ENCODE measurements around the gene YOD1. TPM values are rescaled to one million over a fixed set of nuclear protein-coding genes. Genes with fewer than 3 reads are reported as not detected.

The YOD1 gene
- total RNA-seq, 2 experiments from 2014 or later = 17.9 TPM

DNA sequence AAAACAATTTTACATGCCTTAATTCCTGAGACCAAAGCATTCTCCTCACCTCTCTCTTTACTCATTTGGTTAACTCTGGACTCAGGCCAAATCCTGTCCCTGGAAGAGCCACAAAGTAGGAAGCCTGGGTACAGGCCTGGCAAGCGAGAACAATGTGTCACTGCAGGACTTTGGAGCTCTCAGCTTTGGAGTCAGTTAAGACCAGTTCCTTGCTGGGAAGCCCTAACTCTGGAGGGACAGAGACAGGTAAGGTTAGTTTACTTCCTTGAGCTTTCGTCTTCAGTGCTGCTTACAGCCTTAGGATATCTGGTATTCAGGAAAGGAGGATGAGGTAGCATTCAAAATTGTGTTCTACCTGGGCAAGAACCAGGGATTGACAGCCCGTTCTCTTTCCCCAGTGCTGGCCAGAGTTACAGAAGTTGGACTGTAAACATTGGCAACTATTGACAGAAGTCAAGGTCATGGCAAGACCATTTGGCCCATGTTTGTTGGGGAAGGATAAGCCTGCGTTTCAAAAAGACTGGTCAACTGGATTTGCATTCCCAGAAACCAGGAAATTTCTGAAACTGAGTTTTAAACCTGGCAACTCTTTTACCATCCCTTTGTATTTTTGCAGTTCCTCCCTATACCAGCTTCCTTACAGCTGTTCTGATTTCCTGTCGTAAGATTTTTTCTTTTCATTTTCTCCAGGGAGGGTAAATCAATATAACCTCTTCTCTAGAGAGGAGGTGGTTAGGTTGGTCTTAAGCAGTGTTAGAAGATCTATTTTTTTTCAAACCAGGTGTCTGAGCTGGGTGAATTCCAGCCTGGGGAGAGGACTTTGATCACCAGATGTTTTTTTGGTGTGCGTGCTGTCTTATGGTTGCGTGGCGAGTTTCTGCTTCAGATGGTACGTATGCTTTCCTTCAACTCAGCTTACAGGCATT is 38.0 kb upstream of the YOD1 start, which contains the start of gene C4BPB:
TSS of gene C4BPB (plus strand) at position 160 of the 926 bp plus-strand sequence. CDS start at position 832, 672 bp downstream.
- intact Hi-C loops (cut with DNase I, micrococcal nuclease) = loop anchor here (5.0 to 10.0 kb wide), 2 partner anchors 93 to 236 kb away; partner anchors contain the start of gene CD55 (in 1 of the 2)
- H3K27ac Mint-ChIP-seq = peak within 1 kb of the TSS; percentile 67
- Histone ChIP-seq H3K4me3 (ENCODE audit: low read length) (peak within 1 kb of the TSS; percentile 43), H3K9me3 (ENCODE audit: control insufficient read depth in 1 of 2, insufficient read depth in 1 of 2, low read length in 2 of 2) (no peaks in the 10 kb centered on the region), H3K27me3 (ENCODE audit: control insufficient read depth in 1 of 2, insufficient read depth in 2 of 2, low read length in 2 of 2) (no peaks in the 10 kb centered on the region), H3K4me1 (ENCODE audit: insufficient read depth, low read length) (peaks cover 13% of the 10 kb centered on the region), H3K36me3 (ENCODE audit: insufficient read depth, low read length) (no peaks in the 10 kb centered on the region), H3K27ac (ENCODE audit: low read depth in 1 of 2, low read length in 2 of 2) (no peak within 1 kb of the TSS)
- H3K4me1 Mint-ChIP-seq (ENCODE audit: low read depth) = peaks cover 22% of the 10 kb centered on the region
- ChIA-PET CTCF (interaction anchor here (0.8 to 1.8 kb wide), 3 partner anchors 39 to 410 kb away, joined by 3 to 9 read pairs (median 5); no protein-coding TSS in a partner anchor), POLR2A (interaction anchor here (0.8 to 1.3 kb wide), 4 partner anchors 9 to 248 kb away, joined by 3 to 5 read pairs (median 4); partner anchors contain the start of genes CD55 and PFKFB2)
- no peaks in the 10 kb centered on the region for H3K36me3 Mint-ChIP-seq (ENCODE audit: low read depth)
- H3K27me3 Mint-ChIP-seq = peaks cover 10% of the 10 kb centered on the region
- TF ChIP-seq, protein P1, sequence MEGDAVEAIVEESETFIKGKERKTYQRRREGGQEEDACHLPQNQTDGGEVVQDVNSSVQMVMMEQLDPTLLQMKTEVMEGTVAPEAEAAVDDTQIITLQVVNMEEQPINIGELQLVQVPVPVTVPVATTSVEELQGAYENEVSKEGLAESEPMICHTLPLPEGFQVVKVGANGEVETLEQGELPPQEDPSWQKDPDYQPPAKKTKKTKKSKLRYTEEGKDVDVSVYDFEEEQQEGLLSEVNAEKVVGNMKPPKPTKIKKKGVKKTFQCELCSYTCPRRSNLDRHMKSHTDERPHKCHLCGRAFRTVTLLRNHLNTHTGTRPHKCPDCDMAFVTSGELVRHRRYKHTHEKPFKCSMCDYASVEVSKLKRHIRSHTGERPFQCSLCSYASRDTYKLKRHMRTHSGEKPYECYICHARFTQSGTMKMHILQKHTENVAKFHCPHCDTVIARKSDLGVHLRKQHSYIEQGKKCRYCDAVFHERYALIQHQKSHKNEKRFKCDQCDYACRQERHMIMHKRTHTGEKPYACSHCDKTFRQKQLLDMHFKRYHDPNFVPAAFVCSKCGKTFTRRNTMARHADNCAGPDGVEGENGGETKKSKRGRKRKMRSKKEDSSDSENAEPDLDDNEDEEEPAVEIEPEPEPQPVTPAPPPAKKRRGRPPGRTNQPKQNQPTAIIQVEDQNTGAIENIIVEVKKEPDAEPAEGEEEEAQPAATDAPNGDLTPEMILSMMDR (IDR thresholded peaks at IDR 0.05) = no peak
- peak; percentile 82 for ATAC-seq (ENCODE audit: poor library complexity)
- peak within 1 kb of the TSS; percentile 85 for H3K4me3 Mint-ChIP-seq
- peak in 5 of 14 experiments; percentile 5 to 78 (median 7) for DNase-seq
- no peaks in the 10 kb centered on the region for H3K9me3 Mint-ChIP-seq

DNA sequence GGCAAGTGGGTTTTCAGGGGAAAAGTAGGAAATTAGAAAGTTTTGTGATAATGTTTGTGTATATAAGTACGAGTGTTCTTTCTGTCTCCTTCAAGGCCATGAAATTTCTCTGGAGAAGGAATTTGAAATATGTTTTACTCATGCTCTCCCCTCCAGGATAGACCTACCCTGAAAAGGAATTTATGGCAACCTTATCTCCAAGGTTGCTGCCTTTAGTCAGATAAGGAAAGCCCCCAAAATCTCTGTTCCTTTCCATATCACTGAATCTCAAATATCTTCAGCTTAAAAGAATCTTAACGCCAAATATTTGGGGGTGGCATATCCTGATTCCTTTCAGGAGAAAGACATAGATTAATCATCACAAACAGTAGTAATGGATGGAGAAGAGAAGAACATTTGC is 37.2 kb upstream of the YOD1 start:
- DNase-seq = no peak
- ChIA-PET CTCF (interaction anchor here (1.8 kb wide), 1 partner anchor 317 kb away, joined by 9 read pairs; no protein-coding TSS in a partner anchor), POLR2A (interaction anchor here (1.3 kb wide), 1 partner anchor 9 kb away, joined by 3 read pairs; no protein-coding TSS in a partner anchor)
- Histone ChIP-seq H3K4me1 (ENCODE audit: insufficient read depth, low read length) (peaks cover 13% of the 10 kb centered on the region), H3K27ac (ENCODE audit: low read depth in 1 of 2, low read length in 2 of 2) (no peak overlapping the region), H3K9me3 (ENCODE audit: control insufficient read depth in 1 of 2, insufficient read depth in 1 of 2, low read length in 2 of 2) (no peaks in the 10 kb centered on the region), H3K36me3 (ENCODE audit: insufficient read depth, low read length) (no peaks in the 10 kb centered on the region), H3K4me3 (ENCODE audit: low read length) (no peak overlapping the region), H3K27me3 (ENCODE audit: control insufficient read depth in 1 of 2, insufficient read depth in 2 of 2, low read length in 2 of 2) (no peaks in the 10 kb centered on the region)
- Mint-ChIP-seq H3K4me1 (ENCODE audit: low read depth) (peaks cover 22% of the 10 kb centered on the region), H3K27ac (no peak overlapping the region), H3K9me3 (no peaks in the 10 kb centered on the region), H3K27me3 (peaks cover 17% of the 10 kb centered on the region), H3K36me3 (ENCODE audit: low read depth) (no peaks in the 10 kb centered on the region), H3K4me3 (no peak overlapping the region)
- no peak for ATAC-seq (ENCODE audit: poor library complexity)
- intact Hi-C loops (cut with DNase I, micrococcal nuclease) = loop anchor here (5.0 to 10.0 kb wide), 2 partner anchors 94 to 237 kb away; partner anchors contain the start of gene CD55 (in 1 of the 2)
- TF ChIP-seq, protein P1 (IDR thresholded peaks at IDR 0.05) = no peak

DNA sequence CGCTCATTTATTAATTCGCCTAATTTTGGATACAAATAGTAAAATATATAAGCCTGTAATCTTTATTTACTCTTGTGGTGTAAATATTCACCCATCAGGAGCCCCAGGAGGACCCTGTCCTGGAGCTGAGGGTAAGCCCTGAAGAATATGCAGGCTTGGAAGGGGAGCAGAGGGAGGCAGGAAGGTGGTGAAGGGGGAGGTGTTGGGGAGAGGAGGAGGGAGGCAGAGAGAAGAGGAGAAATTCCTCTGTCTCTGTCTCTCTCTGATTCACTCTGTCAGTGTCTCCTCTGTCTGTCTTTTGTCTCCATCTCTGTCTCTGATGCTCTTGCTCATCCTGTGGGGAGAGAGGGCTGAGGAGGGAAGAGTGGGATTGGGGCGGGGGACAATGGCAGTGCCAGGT is 34.9 kb upstream of the YOD1 start:
- Mint-ChIP-seq H3K4me1 (ENCODE audit: low read depth) (peaks cover 22% of the 10 kb centered on the region), H3K4me3 (no peak overlapping the region), H3K27me3 (peaks cover 35% of the 10 kb centered on the region), H3K27ac (no peak overlapping the region), H3K9me3 (no peaks in the 10 kb centered on the region), H3K36me3 (ENCODE audit: low read depth) (no peaks in the 10 kb centered on the region)
- H3K9me3 ChIP-seq (ENCODE audit: control insufficient read depth in 1 of 2, insufficient read depth in 1 of 2, low read length in 2 of 2) = no peaks in the 10 kb centered on the region
- TF ChIP-seq, protein P1 (IDR thresholded peaks at IDR 0.05) = no peak
- ATAC-seq (ENCODE audit: poor library complexity) (no peak), DNase-seq (no peak)
- H3K36me3 ChIP-seq (ENCODE audit: insufficient read depth, low read length) = no peaks in the 10 kb centered on the region
- intact Hi-C loops (cut with DNase I, micrococcal nuclease) = loop anchor here (1.0 to 10.0 kb wide), 3 partner anchors 96 to 318 kb away; partner anchors contain the start of gene CD55 (in 1 of the 2)
- ChIA-PET POLR2A (no interaction called here), CTCF (interaction anchor here (0.9 kb wide), 1 partner anchor 319 kb away, joined by 5 read pairs; no protein-coding TSS in a partner anchor)
- no peak overlapping the region for H3K27ac ChIP-seq (ENCODE audit: low read depth in 1 of 2, low read length in 2 of 2)
- H3K4me3 ChIP-seq (ENCODE audit: low read length) = no peak overlapping the region
- no peaks in the 10 kb centered on the region for H3K27me3 ChIP-seq (ENCODE audit: control insufficient read depth in 1 of 2, insufficient read depth in 2 of 2, low read length in 2 of 2)
- peaks cover 13% of the 10 kb centered on the region for H3K4me1 ChIP-seq (ENCODE audit: insufficient read depth, low read length)

All from CD4-positive, alpha-beta T cell (primary cell).